IMR-90 (cell line): ENCODE results near the gene CARD8. TPM values are rescaled to one million over a fixed set of nuclear protein-coding genes. Genes with fewer than 3 reads are reported as not detected.

ENCODE experiments used
- ATAC-seq: fragments of 200-7000 bp; cut with Tn5 transposase; 2 replicates; pipeline ENCODE4 v1.9.1; 2020; ENCODE audit warnings: low read depth, mild to moderate bottlenecking, moderate library complexity
- BruUV-seq: library from RNA; stranded (reverse); fragments of 400-500 nt; replicated peaks from 2 replicates; lab custom pipeline; 2021; lab: Mats Ljungman, UMichigan
- CTCF ChIA-PET: fragments of 300-600 bp; formaldehyde crosslinking; extraction: SDS; loops from one replicate; lab custom pipeline; 2021; ENCODE audit warnings: antibody characterized with exemption; lab: Yijun Ruan, JAX
- POLR2A ChIA-PET: fragments of 300-600 bp; sonication (Branson Sonifier 250); formaldehyde crosslinking; loops from one replicate; lab custom pipeline; 2022; ENCODE audit warnings: antibody characterized with exemption; ENCODE audit not compliant: unreplicated experiment; lab: Charles Lee
- DNase-seq: peaks from one replicate; pipeline ENCODE4 v3.0.0; 2013
- H2AFZ ChIP-seq: replicated peaks from 2 replicates; pipeline ENCODE3; 2013; ENCODE audit warnings: low read length, mild to moderate bottlenecking; ENCODE audit not compliant: poor library complexity
- H2AK5ac ChIP-seq: 2 replicates; pipeline ENCODE4 v1.6.1; 2013; ENCODE audit warnings: low read depth, low read length, inconsistent platforms
- H2AK9ac ChIP-seq: replicated peaks from 2 replicates; pipeline ENCODE3; 2013; ENCODE audit warnings: mild to moderate bottlenecking, low read depth, low read length, moderate library complexity; ENCODE audit not compliant: poor library complexity
- H2BK120ac ChIP-seq: 2 replicates; pipeline ENCODE4 v1.6.1; 2013; ENCODE audit warnings: low read depth, low read length, inconsistent platforms
- H2BK15ac ChIP-seq: 3 replicates; pipeline ENCODE4 v1.6.1; 2013; ENCODE audit warnings: low read depth, low read length, inconsistent platforms
- H2BK20ac ChIP-seq: 2 replicates; pipeline ENCODE4 v1.6.1; 2013; ENCODE audit warnings: low read depth, mild to moderate bottlenecking, inconsistent platforms, low read length, moderate library complexity
- H2BK5ac ChIP-seq: 2 replicates; pipeline ENCODE4 v1.6.1; 2013; ENCODE audit warnings: mild to moderate bottlenecking, low read depth, low read length, inconsistent platforms; ENCODE audit not compliant: poor library complexity, severe bottlenecking
- H3K14ac ChIP-seq: replicated peaks from 2 replicates; pipeline ENCODE4 v1.6.1; 2013; ENCODE audit warnings: low read depth, low read length, inconsistent platforms
- H3K18ac ChIP-seq: 2 replicates; pipeline ENCODE4 v1.6.1; 2013; ENCODE audit warnings: low read depth, low read length, control low read depth
- H3K23ac ChIP-seq: 2 replicates; pipeline ENCODE4 v1.6.1; 2013; ENCODE audit warnings: low read depth, low read length, inconsistent platforms
- H3K27ac ChIP-seq: 2 replicates; pipeline ENCODE4 v1.5.1; 2013; ENCODE audit warnings: mild to moderate bottlenecking, control low read depth, low read length; ENCODE audit not compliant: insufficient read depth
- H3K27me3 ChIP-seq: 2 replicates; pipeline ENCODE4 v1.6.1; 2013; ENCODE audit warnings: low read length; ENCODE audit not compliant: control insufficient read depth, insufficient read depth
- H3K36me3 ChIP-seq: 2 replicates; pipeline ENCODE4 v1.6.1; 2013; ENCODE audit warnings: low read length, mixed read lengths; ENCODE audit not compliant: control insufficient read depth, insufficient read depth
- H3K4ac ChIP-seq: 2 replicates; pipeline ENCODE4 v1.6.1; 2013; ENCODE audit warnings: low read depth, low read length, inconsistent platforms
- H3K4me1 ChIP-seq: 2 replicates; pipeline ENCODE4 v1.6.1; 2013; ENCODE audit warnings: low read length, mixed read lengths; ENCODE audit not compliant: control insufficient read depth, insufficient read depth
- H3K4me2 ChIP-seq: 2 replicates; pipeline ENCODE4 v1.6.1; 2013; ENCODE audit warnings: low read depth, mild to moderate bottlenecking, control low read depth, low read length, moderate library complexity
- H3K4me3 ChIP-seq: 2 replicates; pipeline ENCODE4 v1.5.1; 2013; ENCODE audit warnings: low read depth, mild to moderate bottlenecking, control low read depth, low read length, moderate library complexity; ENCODE audit not compliant: insufficient read depth
- H3K56ac ChIP-seq: 2 replicates; pipeline ENCODE4 v1.6.1; 2013; ENCODE audit warnings: low read length, inconsistent platforms; ENCODE audit not compliant: insufficient read depth; ENCODE audit errors: extremely low read depth
- H3K79me1 ChIP-seq, 2 experiments: 2 replicates each; pipeline ENCODE4 v1.6.1; 2013; ENCODE audit warnings: low read length in 2 of 2, inconsistent platforms in 1 of 2, low read depth in 1 of 2
- H3K9ac ChIP-seq: 2 replicates; pipeline ENCODE4 v1.6.1; 2013; ENCODE audit warnings: low read depth, low read length, control low read depth
- H3K9me1 ChIP-seq: 2 replicates; pipeline ENCODE4 v1.6.1; 2013; ENCODE audit warnings: low read length, inconsistent platforms; ENCODE audit not compliant: insufficient read depth
- H3K9me3 ChIP-seq: 2 replicates; pipeline ENCODE4 v1.6.1; 2013; ENCODE audit warnings: low read length; ENCODE audit not compliant: control insufficient read depth, insufficient read depth
- H4K20me1 ChIP-seq: 2 replicates; pipeline ENCODE4 v1.6.1; 2013; ENCODE audit warnings: low read length, inconsistent platforms; ENCODE audit not compliant: insufficient read depth
- H4K5ac ChIP-seq: 2 replicates; pipeline ENCODE4 v1.6.1; 2013; ENCODE audit warnings: mild to moderate bottlenecking, low read depth, low read length, control low read depth
- H4K8ac ChIP-seq, 2 experiments: 2 replicates each; pipeline ENCODE4 v1.6.1; 2013; ENCODE audit warnings: low read depth in 2 of 2, low read length in 2 of 2, control low read depth in 1 of 2, inconsistent platforms in 1 of 2
- H4K91ac ChIP-seq: 2 replicates; pipeline ENCODE4 v1.6.1; 2013; ENCODE audit warnings: low read depth, low read length, inconsistent platforms; ENCODE audit not compliant: insufficient read depth
- BHLHE40 ChIP-seq: fragments of 150-350 bp; IDR thresholded peaks from 2 replicates; pipeline ENCODE4 v1.6.1; 2016; ENCODE audit warnings: mild to moderate bottlenecking, low read depth, low read length
- CEBPB ChIP-seq: IDR thresholded peaks from 2 replicates; pipeline ENCODE4 v1.6.1; 2012; ENCODE audit warnings: low read depth, low read length, improper control_type of control experiment
- CHD1 ChIP-seq: IDR thresholded peaks from 2 replicates; pipeline ENCODE4 v1.6.1; 2012; ENCODE audit warnings: low read depth, low read length, improper control_type of control experiment
- ELK1 ChIP-seq: fragments of 150-350 bp; IDR thresholded peaks from 2 replicates; pipeline ENCODE4 v1.6.1; 2016; ENCODE audit warnings: low read depth, mild to moderate bottlenecking, low read length, moderate library complexity, borderline replicate concordance
- MAFK ChIP-seq: IDR thresholded peaks from 2 replicates; pipeline ENCODE4 v1.6.1; 2012; ENCODE audit warnings: low read depth, low read length, improper control_type of control experiment
- MAZ ChIP-seq: IDR thresholded peaks from 2 replicates; pipeline ENCODE4 v1.6.1; 2012; ENCODE audit warnings: low read depth, mild to moderate bottlenecking, low read length, improper control_type of control experiment, moderate library complexity, borderline replicate concordance
- MXI1 ChIP-seq: IDR thresholded peaks from 2 replicates; pipeline ENCODE4 v1.6.1; 2012; ENCODE audit warnings: low read depth, mild to moderate bottlenecking, low read length, moderate library complexity, borderline replicate concordance
- NFE2L2 ChIP-seq: fragments of 150-350 bp; IDR thresholded peaks from 2 replicates; pipeline ENCODE4 v1.6.1; 2016; ENCODE audit warnings: low read depth, mild to moderate bottlenecking, low read length
- POLR2A ChIP-seq: IDR thresholded peaks from 2 replicates; pipeline ENCODE4 v1.6.1; 2012; ENCODE audit warnings: mild to moderate bottlenecking, low read depth, low read length
- RAD21 ChIP-seq: IDR thresholded peaks from 2 replicates; pipeline ENCODE4 v1.6.1; 2012; ENCODE audit warnings: low read length, improper control_type of control experiment
- RFX5 ChIP-seq: IDR thresholded peaks from 2 replicates; pipeline ENCODE4 v1.8.0; 2012; ENCODE audit warnings: low read depth, mild to moderate bottlenecking, low read length, moderate library complexity
- SMC3 ChIP-seq: fragments of 150-350 bp; IDR thresholded peaks from 2 replicates; pipeline ENCODE4 v1.6.1; 2016; ENCODE audit warnings: low read depth, mild to moderate bottlenecking, antibody characterized with exemption, low read length, moderate library complexity
- WGBS, 2 experiments: methylation state at CpG; one replicate each; pipeline versions ENCODE4 v1.1.5 to v1.1.7; 2013; ENCODE audit warnings: missing lambda C conversion rate in 2 of 2; ENCODE audit not compliant: insufficient read length in 1 of 2; ENCODE audit errors: extremely low coverage in 2 of 2; 5-methylcytosine and 5-hydroxymethylcytosine counted together
- dilution Hi-C: fragments of 300-500 bp; cut with HindIII; formaldehyde crosslinking; loops from one replicate; pipeline ENCODE4 v1.14.3; 2018; ENCODE audit warnings: low sequenced_read_pairs; ENCODE audit not compliant: unreplicated experiment
- in situ Hi-C: fragments of 300-500 bp; cut with MboI; formaldehyde crosslinking; loops from 3 replicates; pipeline ENCODE4 v1.14.3; 2019; ENCODE audit warnings: low sequenced_read_pairs, inconsistent platforms, mixed read lengths
- intact Hi-C: fragments of 100-400 bp; cut with micrococcal nuclease; formaldehyde crosslinking; loops from 2 replicates; pipeline ENCODE4 v1.10.0; 2022
- polyA plus RNA-seq, 3 experiments: library from polyadenylated mRNA; depleted of rRNA; stranded (reverse); fragments of >200 nt; gene quantifications; 2 replicates each; pipeline ENCODE4 v1.2.3, GENCODE V29; 2012; ENCODE audit warnings: low replicate concordance in 1 of 3
- total RNA-seq: library from RNA; depleted of rRNA; stranded (reverse); fragments of >200 nt; gene quantifications from 2 replicates; pipeline ENCODE4 v1.2.3, GENCODE V29; 2012

The CARD8 gene
- total and polyA plus RNA-seq, 2 of the 4 experiments (the other 2 are of a cell fraction): 11.3 to 15.5 TPM

GRCh38 chr19:48168689-48169088 lies 87.0 kb downstream of the CARD8 start:
- no peak overlapping the region for H2BK15ac ChIP-seq
- no peak overlapping the region for H3K4me2 ChIP-seq
- no peak overlapping the region for H2BK120ac ChIP-seq
- H4K5ac ChIP-seq: no peak overlapping the region
- H3K14ac ChIP-seq: no peak overlapping the region
- ChIA-PET POLR2A (no interaction called here), CTCF (no interaction called here)
- H3K9ac ChIP-seq: no peak overlapping the region
- H2AFZ ChIP-seq: no peak overlapping the region
- WGBS, 2 experiments: no CpG with 5 or more reads among the region's 5 CpGs
- peaks cover 34 to 43% of the 10 kb centered on the region in 2 experiments for H3K79me1 ChIP-seq
- H3K27ac ChIP-seq: no peak overlapping the region
- no peak overlapping the region for H4K91ac ChIP-seq
- no peak overlapping the region for H2BK5ac ChIP-seq
- H3K27me3 ChIP-seq: no peaks in the 10 kb centered on the region
- H3K36me3 ChIP-seq: peaks cover 5% of the 10 kb centered on the region; the same call in 1 of the 2 replicates
- no peak overlapping the region for H3K4me3 ChIP-seq
- H3K4ac ChIP-seq: no peak overlapping the region
- peaks cover 2% of the 10 kb centered on the region for H3K4me1 ChIP-seq
- H4K20me1 ChIP-seq: peaks cover 3% of the 10 kb centered on the region; the same call in 1 of the 2 replicates
- no peak overlapping the region for H3K56ac ChIP-seq
- no peak overlapping the region for H2AK9ac ChIP-seq
- DNase-seq (no peak), ATAC-seq (no peak)
- H4K8ac ChIP-seq: peak overlapping the region; percentile 76 to 97; a peak in 2 of 4 replicates
- no TSS peak for BruUV-seq
- no peak overlapping the region for H2AK5ac ChIP-seq
- H3K9me3 ChIP-seq: no peaks in the 10 kb centered on the region
- peaks cover 11% of the 10 kb centered on the region for H3K9me1 ChIP-seq
- TF ChIP-seq CEBPB (no peak), MXI1 (no peak), RFX5 (no peak), BHLHE40 (no peak), NFE2L2 (no peak), ELK1 (no peak), POLR2A (no peak), MAZ (no peak), CHD1 (no peak), MAFK (no peak), RAD21 (no peak), SMC3 (no peak)
- H3K23ac ChIP-seq: no peak overlapping the region
- in situ Hi-C loops: no loop called here
- dilution Hi-C loops: no loop called here
- H2BK20ac ChIP-seq: no peak overlapping the region
- intact Hi-C loops: no loop called here
- no peak overlapping the region for H3K18ac ChIP-seq
